Measurements from ENCODE around the gene CACNB1. TPM values are rescaled to one million over a fixed set of nuclear protein-coding genes. Genes with fewer than 3 reads are reported as not detected.
A peak's percentile ranks its signal among the peaks of the same experiment; 100 is the strongest.

Gene CACNB1
- total and polyA plus RNA-seq, 2 of the 13 experiments (the other 11 are each of a cell fraction or from before 2014, with no cell fraction given), result 0.75 to 1.5 TPM

DNA sequence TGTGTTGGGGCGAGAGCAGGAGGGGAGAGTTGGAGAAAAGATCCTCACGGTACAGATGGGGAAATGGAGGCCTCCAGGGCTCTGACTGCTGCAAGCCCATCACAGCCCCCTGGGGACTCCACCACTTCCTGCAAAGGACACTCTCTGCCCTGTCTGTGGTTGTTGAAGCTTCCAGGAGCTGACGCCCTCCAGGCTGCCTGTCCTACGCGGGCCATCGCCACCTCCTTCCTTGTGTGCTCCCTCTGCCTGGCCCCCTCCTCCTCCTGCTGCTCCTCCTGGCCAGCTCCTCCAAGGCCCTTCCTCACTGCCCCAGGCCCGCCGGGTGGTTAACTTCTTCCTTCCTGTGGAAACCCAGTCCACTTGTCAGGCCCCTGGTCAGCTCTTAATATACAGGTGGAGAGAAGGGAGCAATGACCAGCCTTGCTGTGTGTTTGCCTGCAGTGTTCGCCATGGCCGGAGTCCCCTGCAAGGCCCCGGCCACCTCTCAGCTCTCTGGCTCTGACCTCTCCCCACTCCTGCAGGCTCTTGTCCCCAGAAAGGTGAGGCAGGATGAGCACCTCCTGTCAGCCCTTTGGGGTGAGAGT lies 46.6 kb upstream of the CACNB1 start:
- no peaks in the 10 kb centered on the region for H3K36me3 ChIP-seq (replicated peaks in 1 of 2; ENCODE audit: control insufficient read depth in 1 of 2, insufficient read depth in 2 of 2, low read length in 2 of 2)
- no TSS peak for BruUV-seq (replicated peaks)
- H4K20me1 ChIP-seq (ENCODE audit: insufficient read depth, low read length), result no peaks in the 10 kb centered on the region
- H3K4me3 ChIP-seq (replicated peaks in 1 of 3; ENCODE audit: insufficient read depth in 1 of 3, low read depth in 2 of 3, low read length in 3 of 3), result peak overlapping the region in 2 of 3 experiments; percentile 4 to 59; a peak in 1 of 6 replicates
- in situ Hi-C loops (cut with HindIII; ENCODE audit: extremely low pct_ligation_motif_present, low pct_unique_long_range_greater_than_20kb) (no loop called here), intact Hi-C loops (cut with micrococcal nuclease; ENCODE audit: unreplicated experiment) (loop anchor here (1.0 to 5.0 kb wide), 2 partner anchors 37 to 52 kb away; no protein-coding TSS in a partner anchor)
- no peak overlapping the region for H3K27ac ChIP-seq (ENCODE audit: extremely low read length, insufficient read depth, low read length)
- ChIA-PET CTCF (ENCODE audit: low intra/inter-chr PET ratio, low total read pairs) (interaction anchor here (1.0 to 4.2 kb wide), 4 partner anchors 8 to 80 kb away, joined by 4 to 35 read pairs (median 6); no protein-coding TSS in a partner anchor), POLR2A (interaction anchor here (0.8 to 3.2 kb wide), 4 partner anchors 12 to 44 kb away, joined by 3 to 24 read pairs (median 14); partner anchors contain the start of gene RPL19)
- H3K4me1 ChIP-seq (ENCODE audit: insufficient read depth, low read length), result peaks cover 11% of the 10 kb centered on the region
- no peak for FAIRE-seq
- peak overlapping the region; percentile 71 for H3K4me2 ChIP-seq (ENCODE audit: low read depth, low read length)
- 15% methylated on average over 11 of the region's 11 CpGs for WGBS (ENCODE audit: low lambda C conversion rate)
- H3K9me3 ChIP-seq (ENCODE audit: low read length), result no peaks in the 10 kb centered on the region
- H3K79me2 ChIP-seq (ENCODE audit: insufficient read depth, low read length), result no peaks in the 10 kb centered on the region
- DNase-seq (ENCODE audit: low spot score), result no peak
- ATAC-seq, result peak; percentile 72
- no peak overlapping the region; the same call in 1 of the 2 replicates for H3K9ac ChIP-seq (ENCODE audit: insufficient read depth, low read depth, low read length)
- peaks cover 0 to 5% of the 10 kb centered on the region in 2 experiments; a peak in 1 of 5 replicates for H3K27me3 ChIP-seq (ENCODE audit: control insufficient read depth in 1 of 2, insufficient read depth in 2 of 2, low read length in 2 of 2)
- peak overlapping the region; percentile 12 for H2AFZ ChIP-seq (ENCODE audit: low read length)
- TF ChIP-seq ZBTB7B (CRISPR knock-in tag; IDR thresholded peaks at IDR 0.05) (0 out of 2 replicates have a peak, but pooled peaks have one; percentile 7), ZNF263 (CRISPR knock-in tag; IDR thresholded peaks at IDR 0.05) (peak; percentile 93), ZMAT3 (CRISPR knock-in tag; conservative IDR thresholded peaks at IDR 0.05) (peak; percentile 52; the same call in 1 of the 2 replicates), HHEX (CRISPR knock-in tag; IDR thresholded peaks at IDR 0.05) (0 out of 2 replicates have a peak, but pooled peaks have one; percentile 9), ZNF777 (CRISPR knock-in tag; IDR thresholded peaks at IDR 0.05) (no peak), RBAK (CRISPR knock-in tag; IDR thresholded peaks at IDR 0.05) (0 out of 2 replicates have a peak, but pooled peaks have one; percentile 16), ZNF737 (CRISPR knock-in tag; IDR thresholded peaks at IDR 0.05; ENCODE audit: borderline replicate concordance) (0 out of 2 replicates have a peak, but pooled peaks have one; percentile 64)
- TF ChIP-seq, protein P1, sequence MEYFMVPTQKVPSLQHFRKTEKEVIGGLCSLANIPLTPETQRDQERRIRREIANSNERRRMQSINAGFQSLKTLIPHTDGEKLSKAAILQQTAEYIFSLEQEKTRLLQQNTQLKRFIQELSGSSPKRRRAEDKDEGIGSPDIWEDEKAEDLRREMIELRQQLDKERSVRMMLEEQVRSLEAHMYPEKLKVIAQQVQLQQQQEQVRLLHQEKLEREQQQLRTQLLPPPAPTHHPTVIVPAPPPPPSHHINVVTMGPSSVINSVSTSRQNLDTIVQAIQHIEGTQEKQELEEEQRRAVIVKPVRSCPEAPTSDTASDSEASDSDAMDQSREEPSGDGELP (IDR thresholded peaks at IDR 0.05; ENCODE audit: borderline replicate concordance, low read depth), result no peak
- TF ChIP-seq, protein P2, sequence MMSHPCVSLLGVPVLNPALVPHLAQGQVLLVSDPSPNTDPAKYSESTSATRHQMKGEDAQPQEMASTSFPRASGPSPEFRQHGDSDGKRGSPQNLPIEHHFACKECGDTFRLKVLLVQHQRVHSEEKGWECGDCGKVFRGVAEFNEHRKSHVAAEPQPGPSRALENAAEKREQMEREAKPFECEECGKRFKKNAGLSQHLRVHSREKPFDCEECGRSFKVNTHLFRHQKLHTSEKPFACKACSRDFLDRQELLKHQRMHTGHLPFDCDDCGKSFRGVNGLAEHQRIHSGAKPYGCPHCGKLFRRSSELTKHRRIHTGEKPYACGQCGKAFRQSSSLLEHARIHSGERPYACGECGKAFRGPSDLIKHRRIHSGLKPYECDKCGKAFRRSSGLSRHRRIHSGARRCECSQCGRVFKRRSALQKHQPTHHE (CRISPR knock-in tag; IDR thresholded peaks at IDR 0.05; ENCODE audit: borderline replicate concordance), result no peak
- TF ChIP-seq, protein P3, sequence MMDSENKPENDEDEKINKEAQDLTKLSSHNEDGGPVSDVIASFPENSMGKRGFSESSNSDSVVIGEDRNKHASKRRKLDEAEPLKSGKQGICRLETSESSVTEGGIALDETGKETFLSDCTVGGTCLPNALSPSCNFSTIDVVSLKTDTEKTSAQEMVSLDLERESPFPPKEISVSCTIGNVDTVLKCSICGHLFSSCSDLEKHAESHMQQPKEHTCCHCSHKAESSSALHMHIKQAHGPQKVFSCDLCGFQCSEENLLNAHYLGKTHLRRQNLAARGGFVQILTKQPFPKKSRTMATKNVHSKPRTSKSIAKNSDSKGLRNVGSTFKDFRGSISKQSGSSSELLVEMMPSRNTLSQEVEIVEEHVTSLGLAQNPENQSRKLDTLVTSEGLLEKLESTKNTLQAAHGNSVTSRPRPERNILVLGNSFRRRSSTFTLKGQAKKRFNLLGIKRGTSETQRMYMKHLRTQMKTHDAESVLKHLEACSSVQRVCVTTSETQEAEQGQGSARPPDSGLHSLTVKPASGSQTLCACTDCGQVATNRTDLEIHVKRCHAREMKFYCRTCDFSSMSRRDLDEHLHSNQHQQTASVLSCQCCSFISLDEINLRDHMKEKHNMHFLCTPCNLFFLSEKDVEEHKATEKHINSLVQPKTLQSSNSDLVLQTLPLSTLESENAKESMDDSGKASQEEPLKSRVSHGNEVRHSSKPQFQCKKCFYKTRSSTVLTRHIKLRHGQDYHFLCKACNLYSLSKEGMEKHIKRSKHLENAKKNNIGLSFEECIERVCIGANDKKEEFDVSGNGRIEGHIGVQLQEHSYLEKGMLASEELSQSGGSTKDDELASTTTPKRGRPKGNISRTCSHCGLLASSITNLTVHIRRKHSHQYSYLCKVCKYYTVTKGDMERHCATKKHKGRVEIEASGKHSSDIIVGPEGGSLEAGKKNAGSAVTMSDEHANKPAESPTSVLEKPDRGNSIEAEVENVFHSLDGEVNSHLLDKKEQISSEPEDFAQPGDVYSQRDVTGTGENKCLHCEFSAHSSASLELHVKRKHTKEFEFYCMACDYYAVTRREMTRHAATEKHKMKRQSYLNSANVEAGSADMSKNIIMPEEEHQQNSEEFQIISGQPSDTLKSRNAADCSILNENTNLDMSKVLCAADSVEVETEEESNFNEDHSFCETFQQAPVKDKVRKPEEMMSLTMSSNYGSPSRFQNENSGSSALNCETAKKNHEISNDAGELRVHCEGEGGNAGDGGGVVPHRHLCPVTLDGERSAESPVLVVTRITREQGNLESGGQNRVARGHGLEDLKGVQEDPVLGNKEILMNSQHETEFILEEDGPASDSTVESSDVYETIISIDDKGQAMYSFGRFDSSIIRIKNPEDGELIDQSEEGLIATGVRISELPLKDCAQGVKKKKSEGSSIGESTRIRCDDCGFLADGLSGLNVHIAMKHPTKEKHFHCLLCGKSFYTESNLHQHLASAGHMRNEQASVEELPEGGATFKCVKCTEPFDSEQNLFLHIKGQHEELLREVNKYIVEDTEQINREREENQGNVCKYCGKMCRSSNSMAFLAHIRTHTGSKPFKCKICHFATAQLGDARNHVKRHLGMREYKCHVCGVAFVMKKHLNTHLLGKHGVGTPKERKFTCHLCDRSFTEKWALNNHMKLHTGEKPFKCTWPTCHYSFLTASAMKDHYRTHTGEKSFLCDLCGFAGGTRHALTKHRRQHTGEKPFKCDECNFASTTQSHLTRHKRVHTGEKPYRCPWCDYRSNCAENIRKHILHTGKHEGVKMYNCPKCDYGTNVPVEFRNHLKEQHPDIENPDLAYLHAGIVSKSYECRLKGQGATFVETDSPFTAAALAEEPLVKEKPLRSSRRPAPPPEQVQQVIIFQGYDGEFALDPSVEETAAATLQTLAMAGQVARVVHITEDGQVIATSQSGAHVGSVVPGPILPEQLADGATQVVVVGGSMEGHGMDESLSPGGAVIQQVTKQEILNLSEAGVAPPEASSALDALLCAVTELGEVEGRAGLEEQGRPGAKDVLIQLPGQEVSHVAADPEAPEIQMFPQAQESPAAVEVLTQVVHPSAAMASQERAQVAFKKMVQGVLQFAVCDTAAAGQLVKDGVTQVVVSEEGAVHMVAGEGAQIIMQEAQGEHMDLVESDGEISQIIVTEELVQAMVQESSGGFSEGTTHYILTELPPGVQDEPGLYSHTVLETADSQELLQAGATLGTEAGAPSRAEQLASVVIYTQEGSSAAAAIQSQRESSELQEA (CRISPR knock-in tag; IDR thresholded peaks at IDR 0.05; ENCODE audit: not compliant biosample characterization), result peak; percentile 41
- TF ChIP-seq, protein P4, sequence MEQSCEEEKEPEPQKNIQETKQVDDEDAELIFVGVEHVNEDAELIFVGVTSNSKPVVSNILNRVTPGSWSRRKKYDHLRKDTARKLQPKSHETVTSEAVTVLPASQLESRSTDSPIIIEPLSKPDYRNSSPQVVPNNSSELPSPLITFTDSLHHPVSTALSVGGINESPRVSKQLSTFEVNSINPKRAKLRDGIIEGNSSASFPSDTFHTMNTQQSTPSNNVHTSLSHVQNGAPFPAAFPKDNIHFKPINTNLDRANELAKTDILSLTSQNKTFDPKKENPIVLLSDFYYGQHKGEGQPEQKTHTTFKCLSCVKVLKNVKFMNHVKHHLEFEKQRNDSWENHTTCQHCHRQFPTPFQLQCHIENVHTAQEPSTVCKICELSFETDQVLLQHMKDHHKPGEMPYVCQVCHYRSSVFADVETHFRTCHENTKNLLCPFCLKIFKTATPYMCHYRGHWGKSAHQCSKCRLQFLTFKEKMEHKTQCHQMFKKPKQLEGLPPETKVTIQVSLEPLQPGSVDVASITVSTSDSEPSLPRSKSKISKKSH (CRISPR knock-in tag; IDR thresholded peaks at IDR 0.05; ENCODE audit: borderline replicate concordance), result peak; percentile 56; the same call in 1 of the 2 replicates
